Activated CD4-positive, CD25-positive, alpha-beta regulatory T cell (primary cell): ENCODE data around the gene IGFL2.
"Not testable (repeated sequence)": the region's sequence is repeated elsewhere in the genome, so short reads cannot be mapped to it uniquely, and the experiment has no call there.

Experiments used
- DNase-seq, 4 experiments: peaks; one replicate each; lab custom pipeline; 2025; lab: John Stamatoyannopoulos, UW

Gene IGFL2

GRCh38 chr19:46142294-46142693 lies 5.7 kb upstream of the IGFL2 start:
- DNase-seq = no peak

- DNase-seq = no peak
Observed at GRCh38 chr19:46144756-46145155, 3.3 kb upstream of the IGFL2 start.

- no peak for DNase-seq
Observed at GRCh38 chr19:46147166-46147740, 785 bp upstream of the IGFL2 start.

DNA sequence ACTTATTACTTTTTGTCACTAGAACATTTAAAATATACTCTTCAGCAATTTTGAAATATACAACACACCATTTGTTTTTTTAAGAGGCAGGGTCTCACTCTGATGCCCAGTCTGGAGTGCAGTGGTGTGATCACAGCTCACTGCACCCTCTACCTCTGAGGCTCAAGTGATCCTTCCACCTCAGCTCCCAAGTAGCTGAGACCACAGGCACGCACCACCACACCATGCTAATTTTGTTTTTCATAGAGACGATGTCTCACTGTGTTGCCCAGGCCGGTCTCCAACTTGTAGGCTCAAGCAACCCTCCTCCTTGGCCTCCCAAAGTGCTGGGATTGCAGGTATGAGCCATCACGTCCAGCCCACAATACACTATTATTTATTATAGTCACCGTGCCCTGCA lies 2.6 kb downstream of the IGFL2 start:
- no peak for DNase-seq

DNA sequence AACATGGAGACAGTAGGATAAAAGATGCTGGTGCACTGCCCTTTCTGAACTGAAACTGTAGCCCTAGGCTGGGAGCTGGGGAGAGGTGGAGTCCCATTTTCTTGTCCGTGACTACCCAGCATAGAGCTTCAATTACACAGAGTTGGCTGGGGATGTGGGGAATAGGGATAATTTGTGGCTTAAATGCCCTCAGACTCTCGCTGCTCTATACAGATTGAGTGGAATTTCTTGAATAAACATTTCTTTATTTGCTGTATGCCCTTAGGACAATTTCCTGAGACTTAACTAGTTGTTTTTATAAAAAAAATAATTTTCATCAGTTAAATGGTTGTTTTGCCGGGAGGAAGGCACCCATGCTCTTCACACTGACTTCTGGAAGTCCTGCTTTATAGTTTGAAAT lies 7.2 kb downstream of the IGFL2 start:
- no peak for DNase-seq

DNA sequence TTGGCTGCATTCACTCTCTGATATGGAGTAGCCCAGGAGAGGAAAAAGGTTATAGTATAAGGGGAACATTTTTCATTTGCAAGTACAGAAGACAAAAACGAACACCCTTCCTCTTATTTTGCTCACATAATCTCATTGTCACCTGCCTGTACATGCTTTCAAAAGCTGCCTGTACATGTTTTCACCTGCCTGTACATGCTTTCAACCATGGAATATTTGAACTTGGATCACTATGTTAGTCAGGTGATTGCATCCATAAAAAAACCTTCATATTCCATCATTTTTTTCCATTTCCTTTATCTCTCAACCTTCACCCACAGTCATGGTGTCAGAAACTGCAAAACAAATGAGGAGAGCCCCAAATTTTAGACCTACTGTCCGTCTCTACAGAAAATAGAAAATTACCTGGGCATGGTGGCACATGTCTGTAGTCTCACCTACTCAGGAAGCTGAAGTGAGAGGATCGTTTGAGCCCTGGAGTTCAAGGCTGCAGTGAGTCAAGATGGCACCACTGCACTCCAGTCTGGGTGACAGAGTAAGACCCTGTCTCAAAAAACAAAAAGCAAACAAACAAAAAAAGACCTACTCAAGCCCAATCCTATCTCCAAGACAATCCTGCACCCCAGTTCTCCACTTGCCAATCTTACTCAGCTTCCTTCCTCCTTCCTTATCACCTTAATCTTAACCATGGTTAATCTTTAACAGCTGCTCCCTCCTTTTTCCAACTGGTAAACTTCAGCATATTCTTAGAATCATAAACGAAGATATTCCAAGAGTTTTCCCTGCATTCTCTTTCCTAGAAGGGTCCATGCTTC lies 11.6 kb downstream of the IGFL2 start:
- no peak for DNase-seq

GRCh38 chr19:46160233-46160775 lies 12.3 kb downstream of the IGFL2 start:
- DNase-seq = no peak

DNA sequence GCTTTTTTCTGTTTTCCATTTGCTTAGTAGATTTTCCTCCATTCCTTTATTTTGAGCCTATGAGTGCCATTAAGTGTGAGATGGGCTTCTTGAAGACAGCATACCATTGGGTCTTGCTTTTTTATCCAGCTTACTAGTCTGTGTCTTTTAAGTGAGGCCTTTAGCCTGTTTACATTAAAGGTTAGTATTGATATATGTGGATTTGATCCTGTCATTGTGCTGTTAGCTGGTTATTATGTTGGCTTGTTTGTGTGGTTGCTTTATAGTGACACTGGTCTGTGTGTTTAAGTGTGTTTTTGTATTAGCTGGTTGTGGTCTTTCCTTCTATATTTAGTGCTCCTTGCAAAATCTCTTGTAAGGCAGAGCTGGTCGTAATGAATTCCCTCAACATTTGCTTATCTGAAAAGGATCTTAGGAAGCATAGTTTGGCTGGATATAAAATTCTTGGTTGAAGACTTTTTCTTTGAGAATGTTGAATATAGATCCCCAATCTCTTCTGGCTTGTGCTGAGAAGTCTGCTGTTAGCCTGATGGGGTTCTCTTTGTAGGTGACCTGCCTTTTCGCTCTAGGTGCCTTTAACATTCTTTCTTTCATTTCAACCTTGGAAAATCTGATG lies 13.7 kb downstream of the IGFL2 start:
- DNase-seq = not testable (repeated sequence)

DNA sequence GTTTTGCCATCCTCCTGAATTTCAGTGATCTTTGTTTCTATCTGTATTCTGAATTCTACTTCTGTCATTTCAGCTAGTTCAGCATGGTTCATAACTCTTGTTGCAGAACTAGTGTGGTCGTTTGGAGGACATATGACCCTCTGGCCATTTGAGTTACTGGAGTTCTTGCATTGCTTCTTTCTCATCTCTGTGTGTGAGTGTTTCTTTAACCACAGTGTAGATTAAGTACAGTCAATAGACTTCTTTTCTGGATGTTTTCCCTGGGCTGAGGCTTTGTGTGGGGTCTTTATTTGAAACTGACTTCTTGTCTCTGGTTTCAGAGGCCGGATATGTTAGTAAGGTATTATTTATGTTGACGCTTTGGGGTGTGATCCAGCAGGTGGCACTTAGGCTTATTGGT lies 14.7 kb downstream of the IGFL2 start:
- DNase-seq = no peak

DNA sequence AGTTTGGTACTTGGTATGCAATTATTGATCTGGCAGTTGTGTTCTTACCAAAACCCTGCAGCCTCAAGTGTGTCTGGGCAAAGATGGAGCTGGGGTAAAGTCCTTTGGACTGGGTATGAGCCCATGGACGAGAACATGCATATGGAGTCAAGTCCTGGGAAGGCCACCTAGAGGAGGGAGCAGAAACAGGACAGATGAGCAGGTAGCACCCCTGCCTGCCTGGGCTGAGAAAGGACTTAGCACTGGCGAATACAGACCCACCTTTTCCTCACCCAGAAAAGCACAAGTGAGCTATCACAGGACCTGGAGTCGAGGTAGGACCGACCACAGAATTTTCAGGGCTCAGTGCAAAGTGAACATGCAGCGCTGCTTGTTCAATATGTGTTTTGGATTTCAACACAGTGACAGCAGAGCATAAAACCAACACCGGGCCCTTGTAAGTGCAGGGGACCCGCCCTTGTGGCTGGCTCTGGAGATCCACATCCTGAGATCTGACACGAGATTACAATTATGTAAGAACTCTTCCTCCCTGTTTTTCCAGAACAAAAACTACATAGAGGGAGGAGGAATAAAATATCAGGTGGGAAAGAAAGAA lies 25.9 kb downstream of the IGFL2 start:
- DNase-seq = no peak

DNA sequence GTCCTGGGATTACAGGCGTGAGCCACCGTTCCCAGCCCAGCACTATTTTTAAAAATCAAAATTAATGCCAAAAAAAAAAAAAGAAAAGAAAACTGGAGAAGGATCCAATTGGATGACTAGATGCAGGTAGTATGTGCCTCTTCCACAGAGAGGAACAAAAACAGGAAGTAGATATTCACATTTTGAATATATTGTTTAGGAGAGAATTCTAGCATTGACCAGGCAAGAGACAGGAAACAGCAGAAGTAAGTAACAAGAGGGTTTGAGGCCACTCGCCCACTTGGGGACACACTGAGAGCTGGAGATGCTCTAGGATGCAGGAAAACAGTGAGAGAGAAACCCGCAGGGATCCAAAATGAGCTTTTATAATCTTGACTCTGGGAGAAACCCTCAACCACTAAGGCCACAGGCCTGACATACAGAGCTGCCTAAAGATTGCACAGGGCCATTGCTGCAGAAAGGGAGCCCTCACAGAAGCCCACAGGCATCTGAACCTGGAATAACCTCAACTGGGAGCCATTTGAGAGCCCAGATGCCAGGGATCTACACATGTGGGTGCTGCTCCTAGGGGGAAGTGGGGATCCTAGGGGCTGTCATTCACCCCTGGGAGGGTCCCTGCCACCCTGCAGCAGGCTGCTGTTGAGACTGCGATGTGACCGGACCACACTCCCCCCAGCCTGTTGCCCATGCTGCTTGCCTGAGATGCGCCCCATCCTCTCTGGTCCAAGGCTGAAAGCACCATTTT lies 28.2 kb downstream of the IGFL2 start:
- no peak for DNase-seq

- DNase-seq = no peak
Observed at GRCh38 chr19:46179076-46179759, 31.2 kb downstream of the IGFL2 start.

DNA sequence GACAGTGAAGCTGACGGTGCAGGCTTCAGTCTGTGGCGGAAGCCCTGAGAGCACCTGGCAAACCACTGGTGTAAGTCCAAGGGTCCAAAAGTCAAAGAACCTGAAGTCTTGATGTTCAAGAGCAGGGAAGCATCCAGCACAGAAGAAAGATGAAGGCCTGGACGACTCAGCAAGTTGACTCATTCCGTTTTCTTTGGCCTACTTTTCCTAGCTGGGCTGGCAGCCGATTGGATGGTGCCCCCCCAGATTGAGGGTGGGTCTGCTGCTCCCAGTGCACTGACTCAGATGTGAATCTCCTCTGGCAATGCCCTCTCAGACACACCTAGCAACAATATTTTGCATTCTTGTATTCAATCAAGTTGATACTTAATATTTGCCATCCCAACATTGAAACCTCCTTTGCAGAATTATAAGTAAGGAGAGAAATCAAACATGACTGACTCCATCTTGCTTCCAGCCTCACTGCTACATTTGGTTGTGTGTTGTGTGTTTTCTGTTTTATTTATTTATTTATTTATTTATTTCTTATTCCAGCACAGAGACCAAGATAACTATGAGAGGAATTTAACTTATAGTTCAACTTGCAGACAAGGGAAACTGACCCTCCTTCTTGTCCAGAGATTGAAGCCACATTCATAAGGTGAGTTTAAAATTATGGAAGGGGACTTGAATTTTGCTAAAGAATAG lies 32.8 kb downstream of the IGFL2 start:
- no peak for DNase-seq

GRCh38 chr19:46181388-46181779 lies 33.3 kb downstream of the IGFL2 start:
- no peak for DNase-seq

GRCh38 chr19:46182476-46182875 lies 34.4 kb downstream of the IGFL2 start:
- no peak for DNase-seq

DNA sequence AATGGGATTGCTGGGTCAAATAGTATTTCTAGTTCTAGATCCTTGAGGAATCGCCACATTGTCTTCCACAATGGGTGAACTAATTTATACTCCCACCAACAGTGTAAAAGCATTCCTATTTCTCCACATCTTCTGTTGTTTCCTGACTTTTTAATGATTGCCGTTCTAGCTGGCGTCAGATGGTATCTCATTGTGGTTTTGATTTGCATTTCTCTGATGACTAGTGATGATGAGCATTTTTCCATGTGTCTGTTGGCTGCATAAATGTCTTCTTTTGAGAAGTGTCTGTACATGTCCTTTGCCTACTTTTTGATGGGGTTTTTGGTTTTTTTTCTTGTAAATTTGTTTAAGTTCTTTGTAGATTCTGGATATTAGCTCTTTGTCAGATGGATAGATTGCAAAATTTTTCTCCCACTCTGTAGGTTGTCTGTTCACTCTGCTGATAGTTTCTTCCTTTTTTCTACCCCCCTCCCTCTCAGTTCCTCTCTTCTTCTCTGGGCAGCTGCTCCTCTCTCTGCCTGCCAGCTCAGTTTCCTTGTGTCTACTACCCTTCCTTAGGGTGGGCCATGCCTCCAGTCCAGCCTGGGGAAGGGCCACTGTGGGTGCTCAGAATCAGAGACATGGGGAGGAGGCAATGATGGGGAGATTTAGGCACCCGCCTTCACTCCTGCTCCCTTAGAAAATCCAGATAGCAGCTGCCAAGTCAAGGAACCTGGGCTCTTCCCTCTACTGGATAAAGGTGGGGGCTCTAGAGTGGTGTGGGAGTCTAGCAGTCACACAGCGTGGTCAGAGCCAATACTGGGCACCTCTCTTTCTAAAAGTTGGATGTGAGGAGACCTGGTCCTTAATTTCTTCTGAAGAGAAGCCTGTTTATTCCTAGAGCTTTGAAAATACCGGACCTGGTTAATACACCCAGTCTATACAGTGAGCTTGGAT lies 37.0 kb downstream of the IGFL2 start:
- not testable (repeated sequence) for DNase-seq

DNA sequence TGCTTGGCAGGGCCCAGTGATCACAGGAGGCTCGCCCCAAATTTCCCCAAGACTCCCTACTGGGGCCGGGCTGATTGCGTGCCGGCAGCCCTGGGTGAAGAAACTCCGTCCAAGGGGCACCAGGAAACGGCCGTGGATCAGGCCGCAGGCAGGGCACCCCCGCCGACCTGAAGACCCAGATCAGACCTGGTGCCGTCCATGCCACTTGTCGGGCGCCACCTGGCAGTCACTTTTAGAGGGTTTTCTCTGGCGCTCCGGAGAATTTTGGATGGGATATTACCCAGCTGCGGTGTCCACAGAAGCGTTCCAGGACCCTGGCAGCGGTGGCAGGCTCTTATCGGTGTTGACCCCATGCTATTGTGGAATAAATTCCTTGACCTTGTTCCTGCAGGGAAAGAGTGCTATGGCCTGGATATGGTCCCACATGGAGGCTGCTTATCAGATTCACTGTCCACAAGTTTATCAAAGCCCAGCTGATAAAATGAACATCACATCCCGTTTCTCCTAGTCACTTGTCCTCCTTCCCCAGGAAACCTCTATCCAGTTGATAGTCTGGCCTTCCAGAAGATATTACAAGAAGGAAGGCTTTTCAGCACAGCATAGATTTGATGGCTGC lies 38.2 kb downstream of the IGFL2 start:
- DNase-seq = no peak

- no peak for DNase-seq
Observed at GRCh38 chr19:46186717-46187101, 38.7 kb downstream of the IGFL2 start.
